Activated T-cell treated with anti-CD3 and anti-CD28 coated beads, Interleukin-2, amount 50 U/mL, for 72 hours (primary cell): ENCODE data around the gene AK9. TPM values are rescaled to one million over a fixed set of nuclear protein-coding genes. Genes with fewer than 3 reads are reported as not detected.

ENCODE experiments used
- ATAC-seq, 2 donors: fragments of 150-1000 bp; cut with Tn5 transposase; replicated peaks in 1 of 2; 2 replicates each; pipeline ENCODE4 v1.10.0; 2021; ENCODE audit warnings: moderate library complexity in 2 of 2, mild to moderate bottlenecking in 1 of 2
- DNase-seq, 2 donors: peaks; one replicate each; pipeline ENCODE4 v3.0.0; 2021 to 2022; ENCODE audit warnings: mixed read lengths in 1 of 2
- H3K27ac Mint-ChIP-seq: one replicate; pipeline ENCODE4 v1.8.0; 2022; ENCODE audit warnings: mild to moderate bottlenecking, moderate library complexity, mixed read lengths
- H3K27me3 Mint-ChIP-seq: one replicate; pipeline ENCODE4 v1.8.0; 2022; ENCODE audit warnings: low read depth, mixed read lengths
- H3K36me3 Mint-ChIP-seq, 2 donors: one replicate each; pipeline ENCODE4 v1.8.0; 2022; ENCODE audit warnings: mixed read lengths in 2 of 2, mild to moderate bottlenecking in 1 of 2; ENCODE audit not compliant: insufficient read depth in 2 of 2
- H3K4me1 Mint-ChIP-seq: one replicate; pipeline ENCODE4 v1.8.0; 2022; ENCODE audit warnings: low read depth, mixed read lengths
- H3K4me3 Mint-ChIP-seq, 2 donors: one replicate each; pipeline ENCODE4 v1.8.0; 2022; ENCODE audit warnings: mild to moderate bottlenecking in 2 of 2, mixed read lengths in 2 of 2, moderate library complexity in 2 of 2
- H3K9me3 Mint-ChIP-seq, 2 donors: one replicate each; pipeline ENCODE4 v1.8.0; 2022; ENCODE audit warnings: mixed read lengths in 2 of 2
- total RNA-seq, 2 donors: library from RNA; stranded (reverse); gene quantifications; one replicate each; pipeline ENCODE4 v1.2.3, GENCODE V29; 2022

Gene AK9
- total RNA-seq, 2 donors from 2014 or later = 6.4 to 11.5 TPM

DNA sequence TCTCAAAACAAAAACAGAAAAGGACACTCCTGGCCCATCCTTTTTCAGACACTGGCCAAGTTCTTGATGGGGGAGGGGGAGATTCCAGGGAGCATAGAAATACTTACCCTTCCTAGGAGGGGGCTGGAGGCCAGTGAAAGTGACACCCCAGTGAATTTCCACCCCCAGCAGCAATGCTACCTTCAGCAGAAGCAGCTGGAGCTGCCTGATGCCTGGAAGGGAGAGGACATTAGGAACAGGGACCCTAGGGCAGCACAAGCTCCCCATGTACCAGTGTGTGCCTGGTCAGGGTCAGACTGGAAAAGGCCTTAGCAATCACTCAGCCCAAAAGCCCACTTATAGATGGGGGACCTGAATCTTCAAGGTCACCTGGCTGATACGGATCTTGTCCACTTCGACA, 237.8 kb downstream of the AK9 start:
- no peaks in the 10 kb centered on the region for H3K27me3 Mint-ChIP-seq
- H3K27ac Mint-ChIP-seq = no peak overlapping the region
- no peaks in the 10 kb centered on the region for H3K9me3 Mint-ChIP-seq
- no peak overlapping the region for H3K4me3 Mint-ChIP-seq
- ATAC-seq (no peak), DNase-seq (no peak)
- H3K36me3 Mint-ChIP-seq = peaks cover 3 to 7% of the 10 kb centered on the region in 2 donors
- peaks cover 60% of the 10 kb centered on the region for H3K4me1 Mint-ChIP-seq

DNA sequence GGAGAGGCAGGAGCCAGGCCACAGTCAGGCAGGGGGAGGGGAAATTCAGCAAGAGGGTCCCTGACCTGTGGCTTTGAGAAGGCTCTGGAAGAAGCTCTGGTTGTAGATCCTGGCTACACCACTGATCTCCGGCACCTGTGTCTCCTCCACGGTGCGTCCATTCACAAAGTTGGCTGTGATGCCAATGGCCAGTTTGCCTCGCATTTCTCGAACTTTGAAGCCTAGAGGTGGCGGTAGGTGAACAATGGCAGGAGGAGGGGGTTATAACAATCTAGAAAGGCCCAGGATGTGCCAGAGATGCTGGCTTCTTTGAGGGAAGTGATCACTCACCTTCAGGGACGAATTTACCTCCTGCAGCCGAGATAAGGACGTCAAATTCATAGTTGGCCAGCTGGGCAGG, 238.8 kb downstream of the AK9 start:
- Mint-ChIP-seq H3K36me3 (peaks cover 3 to 7% of the 10 kb centered on the region in 2 donors), H3K27me3 (no peaks in the 10 kb centered on the region), H3K4me3 (no peak overlapping the region), H3K4me1 (peaks cover 52% of the 10 kb centered on the region), H3K27ac (no peak overlapping the region), H3K9me3 (no peaks in the 10 kb centered on the region)
- DNase-seq (no peak), ATAC-seq (no peak)

DNA sequence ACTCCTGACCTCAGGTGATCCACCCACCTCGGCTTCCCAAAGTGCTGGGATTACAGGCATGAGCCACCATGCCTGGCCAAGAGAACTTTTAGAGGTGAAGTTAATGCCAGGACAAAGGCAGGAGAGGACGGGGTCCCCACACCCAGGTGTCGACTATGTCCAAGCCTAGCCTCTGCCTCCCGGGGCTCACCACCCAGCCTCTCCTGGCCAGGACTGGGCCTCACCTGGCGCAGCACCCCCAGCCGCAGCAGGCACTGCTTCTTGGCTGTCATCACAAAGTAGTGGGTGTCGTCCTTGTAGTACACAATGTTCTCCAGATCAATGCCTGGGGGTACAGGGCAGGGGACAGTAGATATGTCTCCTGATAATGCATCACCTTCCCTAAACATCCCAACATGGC, 239.6 kb downstream of the AK9 start:
- Mint-ChIP-seq H3K9me3 (no peaks in the 10 kb centered on the region), H3K4me1 (peaks cover 44% of the 10 kb centered on the region), H3K27me3 (no peaks in the 10 kb centered on the region), H3K27ac (no peak overlapping the region), H3K4me3 (no peak overlapping the region), H3K36me3 (peaks cover 3 to 7% of the 10 kb centered on the region in 2 donors)
- DNase-seq (no peak), ATAC-seq (no peak)

DNA sequence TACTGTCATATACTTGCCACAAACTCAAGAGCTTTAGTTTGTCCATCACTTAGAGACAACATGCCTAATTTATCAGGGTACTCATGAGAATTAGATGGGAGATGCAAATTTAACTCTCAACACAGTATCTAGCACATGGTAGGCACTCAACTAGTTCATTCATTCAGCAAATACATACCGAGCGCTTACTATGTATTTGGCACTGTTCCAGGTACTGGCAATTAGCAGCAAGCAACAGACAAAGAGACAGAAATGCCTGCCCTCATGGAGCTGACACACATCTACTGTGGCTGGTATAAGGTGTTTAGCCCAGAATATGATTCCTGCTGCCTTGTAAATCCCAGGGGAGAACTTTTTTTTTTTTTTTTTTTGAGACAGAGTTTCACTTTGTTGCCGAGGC, 240.2 kb downstream of the AK9 start:
- Mint-ChIP-seq H3K9me3 (no peaks in the 10 kb centered on the region), H3K27me3 (no peaks in the 10 kb centered on the region), H3K27ac (no peak overlapping the region)

DNA sequence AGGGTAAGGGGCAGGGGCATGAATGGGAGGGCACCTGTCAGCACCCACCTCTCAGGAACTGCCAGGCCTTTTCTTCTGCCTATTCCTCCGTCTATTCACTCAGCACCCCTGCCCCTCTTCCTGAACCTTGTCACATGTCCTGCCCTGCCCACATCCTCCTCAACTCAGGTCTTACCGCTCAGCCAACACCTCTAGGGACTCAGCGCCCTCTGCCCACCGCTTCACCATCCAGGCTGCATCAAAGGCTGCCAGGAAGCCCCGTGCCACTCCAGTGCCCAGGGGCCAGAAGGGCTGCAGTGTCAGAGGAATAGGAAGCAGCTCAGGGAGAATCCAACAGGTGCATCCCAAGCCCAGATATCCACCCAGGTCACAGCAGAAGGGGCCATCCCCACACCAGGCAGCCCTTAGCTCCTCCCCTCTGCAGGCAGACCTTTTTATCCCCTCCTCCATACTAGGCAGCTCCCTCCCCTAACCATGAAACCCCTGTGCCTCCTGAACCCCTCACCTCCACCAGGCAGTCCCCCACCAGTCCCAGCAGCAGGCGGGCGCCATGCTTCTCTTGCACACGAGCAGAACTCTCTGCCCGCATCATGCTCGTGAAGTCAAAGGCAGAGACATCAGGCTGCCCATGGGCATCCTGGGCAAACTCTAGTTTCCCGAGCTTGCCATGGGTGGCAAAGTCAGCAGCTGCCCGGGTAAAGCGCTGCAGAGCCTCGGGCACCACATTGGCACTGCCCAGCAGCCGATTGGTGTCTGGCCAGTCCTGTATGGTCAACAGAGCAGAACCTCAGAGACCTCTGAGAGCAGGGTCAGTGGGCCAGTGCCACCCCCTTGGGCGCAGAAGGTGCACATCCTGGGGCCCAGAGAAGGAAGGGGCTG, 241.0 kb downstream of the AK9 start:
- Mint-ChIP-seq H3K27ac (no peak overlapping the region), H3K27me3 (no peaks in the 10 kb centered on the region), H3K4me3 (peak overlapping the region; percentile 18 to 53), H3K9me3 (no peaks in the 10 kb centered on the region), H3K4me1 (peaks cover 40% of the 10 kb centered on the region), H3K36me3 (peaks cover 5 to 7% of the 10 kb centered on the region in 2 donors)
- DNase-seq = peak; percentile 37 to 40
- ATAC-seq = peak; percentile 47 to 67

More for the DNA sequence above, 240.2 kb downstream of the AK9 start:
- Mint-ChIP-seq H3K4me1 (peaks cover 40% of the 10 kb centered on the region), H3K4me3 (no peak overlapping the region), H3K36me3 (peaks cover 3 to 7% of the 10 kb centered on the region in 2 donors)
- DNase-seq = no peak
- no peak for ATAC-seq

DNA sequence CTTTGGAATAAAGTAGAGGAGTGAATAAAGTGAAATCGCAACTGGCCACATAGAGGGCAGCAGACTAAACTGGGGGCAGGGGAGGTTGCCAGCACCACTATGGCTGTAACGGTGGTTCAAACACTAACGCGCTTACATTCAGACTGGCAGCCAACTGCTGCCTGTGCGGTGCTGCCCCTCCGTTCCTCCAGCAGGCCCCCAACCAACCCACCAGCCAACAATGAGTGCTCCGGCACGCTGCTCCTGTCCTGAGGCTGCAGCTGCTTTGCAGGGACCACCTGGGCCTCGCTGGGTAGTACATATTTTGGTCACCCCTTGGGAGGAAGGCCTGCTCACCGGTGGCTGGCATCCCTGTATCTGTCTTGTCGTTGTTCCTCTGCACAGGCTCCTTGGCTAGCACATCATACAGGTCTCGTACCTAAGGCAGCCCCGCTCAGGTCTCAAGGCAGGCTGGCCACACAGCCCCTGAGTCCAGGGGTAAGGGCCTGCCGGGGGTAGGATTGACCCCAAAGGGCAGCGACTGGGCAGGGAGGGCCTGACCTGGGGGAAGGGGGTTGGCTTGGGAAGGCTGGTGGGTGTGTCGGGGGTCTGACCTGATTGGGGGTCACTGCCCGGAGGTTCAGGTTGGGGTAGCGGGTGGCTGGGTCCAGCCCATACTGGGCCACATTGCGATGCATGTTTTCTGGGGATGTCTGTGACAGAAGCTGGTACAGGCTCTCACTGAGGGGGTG, 241.8 kb downstream of the AK9 start:
- Mint-ChIP-seq H3K4me3 (no peak overlapping the region), H3K27ac (no peak overlapping the region), H3K27me3 (no peaks in the 10 kb centered on the region), H3K4me1 (peaks cover 35% of the 10 kb centered on the region), H3K36me3 (peaks cover 5% of the 10 kb centered on the region in 2 donors), H3K9me3 (no peaks in the 10 kb centered on the region)
- peak in 1 of 2 donors; percentile 4 for ATAC-seq
- DNase-seq = no peak

DNA sequence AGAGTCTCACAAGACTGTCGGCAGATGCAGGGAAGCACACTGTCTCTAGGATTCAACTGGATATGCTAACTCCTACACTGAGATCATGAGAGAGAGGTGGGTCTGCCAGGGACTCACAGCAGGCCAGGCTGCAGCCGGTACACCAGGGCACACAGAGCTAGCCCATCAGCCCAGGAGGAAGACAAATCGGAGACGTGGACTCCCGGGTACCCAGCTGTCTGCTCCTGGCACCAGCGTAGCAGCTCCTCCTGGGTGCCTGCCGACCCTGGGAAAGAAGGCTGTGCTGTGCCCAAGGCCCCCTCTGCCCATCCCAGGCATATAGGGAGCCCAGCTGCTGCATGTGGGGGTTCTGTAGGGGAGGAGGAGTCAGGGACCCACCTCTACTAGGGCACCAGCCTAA, 242.4 kb downstream of the AK9 start:
- Mint-ChIP-seq H3K36me3 (peaks cover 5% of the 10 kb centered on the region in 2 donors), H3K27me3 (no peaks in the 10 kb centered on the region), H3K4me1 (peaks cover 29% of the 10 kb centered on the region), H3K27ac (no peak overlapping the region), H3K4me3 (no peak overlapping the region), H3K9me3 (no peaks in the 10 kb centered on the region)
- ATAC-seq (no peak), DNase-seq (no peak)

DNA sequence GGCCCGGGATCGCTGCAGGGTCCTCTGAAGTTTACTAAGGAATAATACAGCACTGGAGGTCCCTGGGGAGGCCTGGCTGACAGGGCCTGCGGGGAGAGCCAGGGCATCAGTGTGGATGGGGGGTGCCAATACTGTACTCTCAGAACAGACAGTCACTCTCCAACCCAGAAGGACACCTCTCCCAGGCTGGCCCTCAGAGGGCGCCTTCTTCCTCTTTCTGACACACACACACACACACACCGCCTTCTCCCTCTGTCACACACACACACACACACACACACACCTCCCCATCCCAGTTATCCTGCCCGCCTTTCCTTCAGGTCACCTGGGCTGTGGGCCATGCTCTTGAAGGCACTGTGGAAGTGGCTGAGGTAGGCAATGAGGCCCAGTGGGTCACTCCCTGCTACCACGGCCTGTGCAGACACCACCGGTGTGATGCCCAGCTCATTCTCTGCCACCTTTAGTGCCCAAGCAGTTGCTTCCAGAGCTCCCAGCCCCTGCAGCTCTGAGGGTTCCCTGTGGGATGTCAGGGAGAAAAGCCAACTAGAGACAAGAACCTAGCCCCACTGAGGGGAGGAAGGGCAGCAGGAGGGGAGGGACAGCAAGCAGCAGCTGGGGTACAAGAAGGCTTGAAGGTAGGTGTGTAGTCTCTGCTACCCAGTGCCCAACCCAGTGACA, 243.0 kb downstream of the AK9 start:
- Mint-ChIP-seq H3K27me3 (no peaks in the 10 kb centered on the region), H3K4me1 (peaks cover 26% of the 10 kb centered on the region), H3K36me3 (peaks cover 5% of the 10 kb centered on the region in 2 donors), H3K4me3 (no peak overlapping the region), H3K9me3 (no peaks in the 10 kb centered on the region), H3K27ac (peak overlapping the region; percentile 39)
- no peak for ATAC-seq
- DNase-seq = no peak

DNA sequence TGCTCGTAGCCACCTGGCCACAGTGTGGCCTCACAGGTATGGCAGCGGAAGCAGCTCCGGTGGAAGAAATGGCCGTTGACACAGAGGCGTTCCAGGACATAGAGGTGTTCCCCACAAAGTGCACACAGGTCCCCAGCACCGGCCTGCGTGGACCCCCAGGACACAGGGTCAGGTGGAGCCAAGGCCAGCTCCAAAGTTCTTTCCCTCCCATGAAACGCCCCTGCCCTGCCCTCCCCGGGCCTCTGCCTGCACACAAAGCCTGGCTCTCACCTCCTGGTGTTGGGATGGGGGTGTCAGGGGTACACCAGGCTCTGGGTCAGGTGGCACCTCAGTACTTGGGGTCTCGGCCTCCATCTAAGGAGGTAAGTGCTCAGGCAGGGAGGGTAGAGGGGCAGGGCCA, 243.9 kb downstream of the AK9 start:
- H3K27ac Mint-ChIP-seq = no peak overlapping the region
- H3K9me3 Mint-ChIP-seq = no peaks in the 10 kb centered on the region
- H3K36me3 Mint-ChIP-seq = peaks cover 5% of the 10 kb centered on the region in 2 donors
- no peak overlapping the region for H3K4me3 Mint-ChIP-seq
- ATAC-seq = no peak
- no peak for DNase-seq
- H3K27me3 Mint-ChIP-seq = no peaks in the 10 kb centered on the region
- H3K4me1 Mint-ChIP-seq = peaks cover 26% of the 10 kb centered on the region

DNA sequence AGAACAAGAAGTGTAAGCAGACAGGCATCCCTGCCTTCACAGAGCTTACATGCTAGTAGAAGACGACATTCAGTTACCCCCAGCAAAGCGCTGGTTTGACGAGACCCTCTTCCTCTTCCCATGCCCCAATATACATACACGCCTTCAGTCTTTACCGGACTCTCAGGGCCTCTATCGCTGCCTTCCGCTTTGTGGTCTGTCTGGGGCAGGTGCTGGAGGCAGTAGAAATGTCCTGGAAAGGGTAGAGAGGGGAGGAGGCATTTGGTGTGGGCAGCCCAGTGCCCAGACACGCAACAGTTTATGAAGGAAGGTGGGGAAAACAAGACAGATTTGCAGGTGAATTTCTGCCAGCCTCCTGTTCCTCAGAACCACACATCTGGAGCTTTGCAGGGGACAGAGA, 244.5 kb downstream of the AK9 start:
- H3K9me3 Mint-ChIP-seq = no peaks in the 10 kb centered on the region
- no peaks in the 10 kb centered on the region for H3K27me3 Mint-ChIP-seq
- H3K4me1 Mint-ChIP-seq = peaks cover 32% of the 10 kb centered on the region
- H3K36me3 Mint-ChIP-seq = peaks cover 4 to 5% of the 10 kb centered on the region in 2 donors
- DNase-seq (no peak), ATAC-seq (no peak)
- no peak overlapping the region for H3K27ac Mint-ChIP-seq
- H3K4me3 Mint-ChIP-seq = no peak overlapping the region

DNA sequence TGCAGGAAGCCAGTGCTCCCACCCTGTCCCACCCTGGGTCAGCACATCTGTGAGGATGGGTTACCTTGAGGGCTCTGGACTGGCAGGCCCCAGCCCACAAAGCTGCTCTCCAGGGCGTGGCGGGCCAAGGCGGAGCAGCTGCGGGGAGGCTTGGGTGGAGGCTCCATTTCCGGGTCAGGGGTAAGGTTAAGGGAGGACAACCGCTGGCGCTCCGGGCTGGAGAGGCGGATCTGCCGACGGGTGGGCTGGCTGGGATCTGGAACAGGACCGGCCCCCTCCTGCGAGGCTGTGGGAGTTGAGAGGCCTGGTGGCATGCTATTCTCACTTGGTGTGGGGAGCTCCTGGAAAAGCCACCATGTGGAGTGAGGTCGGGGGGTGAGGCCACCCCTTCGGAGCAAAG, 244.9 kb downstream of the AK9 start:
- Mint-ChIP-seq H3K4me1 (peaks cover 36% of the 10 kb centered on the region), H3K27ac (no peak overlapping the region), H3K36me3 (peaks cover 3 to 5% of the 10 kb centered on the region in 2 donors), H3K27me3 (no peaks in the 10 kb centered on the region), H3K9me3 (no peaks in the 10 kb centered on the region), H3K4me3 (no peak overlapping the region)
- ATAC-seq = no peak
- DNase-seq = no peak

DNA sequence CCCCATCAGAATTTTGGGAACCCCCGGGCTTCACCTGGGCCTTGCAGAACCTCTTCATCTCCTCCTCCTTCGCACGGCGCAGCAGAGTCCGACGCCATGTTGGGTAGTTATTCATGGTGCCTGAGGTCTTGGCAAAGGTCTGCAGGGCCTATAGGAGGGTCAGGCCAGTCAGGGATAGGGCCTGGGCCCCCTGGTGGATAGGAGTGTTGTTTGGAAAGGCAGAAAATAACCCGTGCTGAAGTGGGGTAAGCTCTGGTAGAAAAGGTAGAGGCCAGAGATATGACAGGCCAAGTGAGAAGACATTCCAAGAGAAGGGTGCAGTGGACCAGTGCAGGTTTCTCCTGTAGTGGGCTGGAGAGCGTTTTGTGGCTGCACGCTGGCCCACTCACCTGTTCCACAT, 245.6 kb downstream of the AK9 start:
- ATAC-seq = no peak
- Mint-ChIP-seq H3K27ac (no peak overlapping the region), H3K4me3 (no peak overlapping the region), H3K36me3 (peaks cover 0 to 2% of the 10 kb centered on the region in 2 donors), H3K4me1 (peaks cover 32% of the 10 kb centered on the region), H3K9me3 (no peaks in the 10 kb centered on the region), H3K27me3 (no peaks in the 10 kb centered on the region)
- DNase-seq = no peak

DNA sequence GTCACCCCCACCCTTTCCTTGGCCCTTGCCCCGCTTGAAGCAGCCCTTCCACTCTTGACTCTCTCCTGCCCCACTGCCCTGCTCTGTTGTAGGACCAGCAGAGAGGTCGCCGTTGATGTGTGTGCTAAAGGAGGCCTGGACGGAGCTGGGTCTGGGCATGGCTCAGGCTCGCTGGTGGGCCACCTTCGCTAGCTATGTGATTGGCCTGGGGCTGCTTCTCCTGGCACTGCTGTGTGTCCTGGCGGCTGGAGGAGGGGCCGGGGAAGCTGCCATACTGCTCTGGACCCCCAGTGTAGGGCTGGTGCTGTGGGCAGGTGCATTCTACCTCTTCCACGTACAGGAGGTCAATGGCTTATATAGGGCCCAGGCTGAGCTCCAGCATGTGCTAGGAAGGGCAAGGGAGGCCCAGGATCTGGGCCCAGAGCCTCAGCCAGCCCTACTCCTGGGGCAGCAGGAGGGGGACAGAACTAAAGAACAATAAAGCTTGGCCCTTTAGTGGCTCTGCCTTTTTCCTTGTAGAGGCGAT, 247.5 kb downstream of the AK9 start:
- H3K4me3 Mint-ChIP-seq = no peak overlapping the region
- H3K27ac Mint-ChIP-seq = no peak overlapping the region
- H3K9me3 Mint-ChIP-seq = no peaks in the 10 kb centered on the region
- H3K4me1 Mint-ChIP-seq = peaks cover 18% of the 10 kb centered on the region
- DNase-seq (no peak), ATAC-seq (no peak)
- no peaks in the 10 kb centered on the region for H3K27me3 Mint-ChIP-seq
- peaks cover 0 to 2% of the 10 kb centered on the region in 2 donors for H3K36me3 Mint-ChIP-seq
